Erythroblast (primary cell): Measurements from ENCODE around the gene ACTL10.

Experiments
- GATA1 ChIP-seq: IDR thresholded peaks from 2 replicates; pipeline ENCODE4 v1.6.1; 2011; ENCODE audit warnings: low read depth, mild to moderate bottlenecking, control low read depth, low read length, moderate library complexity
- POLR2A ChIP-seq: IDR thresholded peaks from 2 replicates; pipeline ENCODE4 v1.6.1; 2011; ENCODE audit warnings: mild to moderate bottlenecking, low read length

DNA sequence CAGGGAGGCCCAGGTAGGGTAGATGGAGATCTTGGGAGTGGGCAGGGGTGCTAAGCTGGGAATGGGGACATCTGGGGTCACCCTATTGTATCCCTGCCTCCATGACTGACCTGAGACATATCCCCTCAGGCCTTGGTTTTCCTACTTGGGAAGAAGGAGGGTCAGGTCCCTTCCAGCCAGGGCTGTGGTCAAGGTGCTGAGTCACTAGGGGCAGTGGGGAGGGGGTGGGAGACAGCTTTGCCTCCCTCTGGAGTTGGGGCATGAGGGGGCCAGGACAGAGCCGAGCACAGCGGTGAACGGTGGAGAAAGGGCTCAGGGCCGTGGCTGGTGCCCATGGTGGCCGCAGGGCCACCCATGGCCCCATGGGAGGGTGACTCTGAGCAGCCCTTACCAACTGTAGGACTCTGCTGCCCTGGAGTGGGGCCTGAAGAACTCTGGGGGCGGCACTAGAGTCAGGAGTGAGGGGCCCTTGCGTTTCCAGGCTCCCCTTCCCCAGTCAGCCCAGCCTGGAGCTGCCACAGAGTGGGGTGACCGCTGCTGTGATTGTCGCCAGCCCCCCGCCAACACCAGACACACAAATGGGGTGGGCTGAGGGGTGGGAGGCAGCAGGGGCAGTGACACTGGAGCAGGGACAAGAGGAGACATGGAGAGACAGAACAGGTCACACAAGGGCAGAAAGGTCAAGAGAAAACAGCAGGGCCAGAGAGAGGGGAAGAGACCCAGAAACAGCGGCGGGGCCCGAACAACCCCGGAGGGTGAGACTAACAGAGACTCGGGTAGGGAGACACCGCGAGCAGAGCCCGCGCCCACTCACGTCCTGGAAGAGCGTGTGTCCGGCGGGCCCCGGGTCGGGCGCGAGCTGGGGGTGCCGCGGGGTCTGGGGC, 6.9 kb downstream of the ACTL10 start:
- TF ChIP-seq POLR2A (no peak), GATA1 (no peak)
